OCI-LY3 (cell line): ENCODE data around the gene NOP9.

Experiments used
- CTCF ChIP-seq: fragments of 200-600, 300-600 bp; sonication (generic); IDR thresholded peaks from 2 replicates; pipeline ENCODE4 v1.5.1; 2014; ENCODE audit warnings: antibody characterized with exemption, low read length, low read depth
- EZH2phosphoT487 ChIP-seq: fragments of 200-600 bp; shearing (Covaris generic); IDR thresholded peaks from 2 replicates; pipeline ENCODE4 v1.6.1; 2018; ENCODE audit warnings: antibody characterized with exemption, mixed run types, low read depth

- TF ChIP-seq CTCF (no peak), EZH2phosphoT487 (no peak)
These were observed 27.2 kb upstream of the NOP9 start for GRCh38 chr14:24272467-24272866.
